Prostate gland (tissue), 2 donors: ENCODE results near the gene CAND1.

ENCODE experiments used
- POLR2A ChIP-seq: fragments of 450-650 bp; IDR thresholded peaks from one replicate; pipeline ENCODE4 v1.6.1; 2016; ENCODE audit warnings: antibody characterized with exemption, mild to moderate bottlenecking
- POLR2AphosphoS5 ChIP-seq: sonication (generic); formaldehyde crosslinking; IDR thresholded peaks from one replicate; pipeline ENCODE4 v1.6.1; 2017; ENCODE audit warnings: antibody characterized with exemption
- TF ChIP-seq, protein P1 (sequence below), 4 experiments: fragments of 200-600 bp in 2 of 4; fragments of 450-650 bp in 2 of 4; sonication (generic) in 2 of 4; IDR thresholded peaks; 1 replicate in 3 of 4; 2 replicates in 1 of 4; pipeline ENCODE4 v1.5.1; 2016 to 2019; ENCODE audit warnings: antibody characterized with exemption in 4 of 4, mild to moderate bottlenecking in 2 of 4, moderate library complexity in 2 of 4

DNA sequence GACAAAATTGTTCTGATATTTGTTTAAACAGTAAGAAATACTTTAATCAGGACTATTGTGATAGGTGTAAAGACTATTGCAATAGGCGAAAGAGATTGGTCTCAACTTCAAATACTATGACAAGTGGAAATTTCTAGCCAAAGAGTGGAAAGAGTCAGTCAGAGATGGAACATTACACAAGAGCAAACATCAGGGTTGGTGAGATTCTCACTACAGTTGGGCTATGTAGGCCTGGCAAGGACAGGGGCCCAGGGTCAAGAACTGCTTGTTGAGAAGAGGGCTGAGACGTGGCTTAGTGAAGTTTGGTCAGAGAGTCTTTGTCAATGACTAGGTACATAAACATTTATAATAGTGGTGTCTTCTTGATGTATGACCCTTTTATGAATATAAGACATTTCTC lies 19.4 kb downstream of the CAND1 start:
- TF ChIP-seq, protein P1, sequence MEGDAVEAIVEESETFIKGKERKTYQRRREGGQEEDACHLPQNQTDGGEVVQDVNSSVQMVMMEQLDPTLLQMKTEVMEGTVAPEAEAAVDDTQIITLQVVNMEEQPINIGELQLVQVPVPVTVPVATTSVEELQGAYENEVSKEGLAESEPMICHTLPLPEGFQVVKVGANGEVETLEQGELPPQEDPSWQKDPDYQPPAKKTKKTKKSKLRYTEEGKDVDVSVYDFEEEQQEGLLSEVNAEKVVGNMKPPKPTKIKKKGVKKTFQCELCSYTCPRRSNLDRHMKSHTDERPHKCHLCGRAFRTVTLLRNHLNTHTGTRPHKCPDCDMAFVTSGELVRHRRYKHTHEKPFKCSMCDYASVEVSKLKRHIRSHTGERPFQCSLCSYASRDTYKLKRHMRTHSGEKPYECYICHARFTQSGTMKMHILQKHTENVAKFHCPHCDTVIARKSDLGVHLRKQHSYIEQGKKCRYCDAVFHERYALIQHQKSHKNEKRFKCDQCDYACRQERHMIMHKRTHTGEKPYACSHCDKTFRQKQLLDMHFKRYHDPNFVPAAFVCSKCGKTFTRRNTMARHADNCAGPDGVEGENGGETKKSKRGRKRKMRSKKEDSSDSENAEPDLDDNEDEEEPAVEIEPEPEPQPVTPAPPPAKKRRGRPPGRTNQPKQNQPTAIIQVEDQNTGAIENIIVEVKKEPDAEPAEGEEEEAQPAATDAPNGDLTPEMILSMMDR (IDR thresholded peaks at IDR 0.05), result no peak
- TF ChIP-seq POLR2A (no peak), POLR2AphosphoS5 (no peak)
